ENCODE results near the gene EXOC3L4. TPM values are rescaled to one million over a fixed set of nuclear protein-coding genes. Genes with fewer than 3 reads are reported as not detected.
"Not testable (repeated sequence)": the region's sequence is repeated elsewhere in the genome, so short reads cannot be mapped to it uniquely, and the experiment has no call there.

Gene EXOC3L4
- polyA plus RNA-seq, 3 donors, result 1.7 to 4.5 (median 1.7) TPM

DNA sequence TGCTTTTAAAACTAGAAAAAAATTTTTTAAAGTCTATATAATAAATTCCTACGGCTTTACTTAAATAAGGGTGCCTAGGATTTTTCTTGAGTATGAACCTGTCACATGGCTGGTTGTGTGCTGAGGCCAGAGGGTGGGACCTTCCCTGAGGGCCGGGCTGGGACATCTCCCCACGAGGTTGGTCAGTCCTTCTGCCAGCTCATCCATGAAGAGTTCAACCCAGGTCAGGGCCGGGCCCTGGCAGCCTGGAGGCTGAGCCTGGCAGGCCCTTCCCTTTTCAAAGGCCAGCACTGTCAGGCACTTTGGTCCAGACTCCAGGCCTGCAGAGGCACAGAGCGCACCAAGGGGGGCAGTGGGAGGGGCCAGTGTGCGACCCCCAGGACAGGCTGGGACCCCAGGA is 60.5 kb downstream of the EXOC3L4 start:
- 31 to 51% (median 40%) methylated on average over 6 of the region's 6 CpGs for WGBS, 3 donors
- no peak overlapping the region for H3K27ac ChIP-seq (ENCODE audit: low read depth, low read length)

DNA sequence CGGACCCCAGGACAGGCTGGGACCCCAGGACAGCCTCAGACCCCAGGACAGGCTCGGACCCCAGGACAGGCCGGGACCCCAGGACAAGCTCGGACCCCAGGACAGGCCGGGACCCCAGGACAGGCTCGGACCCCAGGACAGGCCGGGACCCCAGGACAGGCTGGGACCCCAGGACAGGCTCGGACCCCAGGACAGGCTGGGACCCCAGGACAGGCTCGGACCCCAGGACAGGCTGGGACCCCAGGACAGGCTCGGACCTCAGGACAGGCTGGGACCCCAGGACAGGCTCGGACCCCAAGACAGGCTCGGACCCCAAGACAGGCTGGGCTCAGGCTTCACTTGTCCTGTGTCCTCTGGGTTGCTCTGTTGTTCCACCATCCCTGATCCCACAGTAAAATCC is 60.9 kb downstream of the EXOC3L4 start:
- WGBS, 3 donors, result 90 to 97% (median 94%) methylated on average over 11 to 12 of the region's 12 CpGs
- not testable (repeated sequence) for H3K27ac ChIP-seq (ENCODE audit: low read depth, low read length)

DNA sequence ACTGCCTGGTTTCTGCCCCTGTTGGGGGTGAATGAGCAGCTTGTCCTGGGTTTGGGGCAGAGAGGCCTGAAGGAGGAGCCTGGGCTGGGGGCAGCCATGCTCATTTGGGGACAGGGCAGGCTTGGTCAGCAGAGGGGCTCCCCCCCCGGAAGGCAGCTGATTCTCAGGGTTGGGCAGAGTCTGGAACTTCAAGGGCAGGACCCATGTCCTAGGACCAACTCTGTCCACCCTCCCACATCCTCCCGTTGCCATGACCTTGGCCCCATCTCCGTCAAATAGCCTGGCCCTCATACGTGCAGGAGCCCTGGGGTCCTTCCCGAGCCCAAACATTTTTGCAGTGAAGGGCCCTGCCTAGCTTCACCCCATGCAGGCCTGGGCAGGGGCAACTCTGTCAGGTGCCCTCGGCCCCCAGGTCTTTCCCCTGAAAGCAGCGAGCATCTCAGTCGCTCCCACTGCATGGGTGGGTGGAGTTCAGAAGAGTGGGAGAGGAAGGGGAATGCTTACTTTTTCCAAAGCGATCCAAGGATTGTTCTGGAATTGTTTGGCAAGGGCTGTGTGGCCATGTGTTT is 61.4 kb downstream of the EXOC3L4 start:
- H3K27ac ChIP-seq (ENCODE audit: low read depth, low read length), result no peak overlapping the region
- 80 to 87% (median 82%) methylated on average over 9 of the region's 9 CpGs for WGBS, 3 donors

DNA sequence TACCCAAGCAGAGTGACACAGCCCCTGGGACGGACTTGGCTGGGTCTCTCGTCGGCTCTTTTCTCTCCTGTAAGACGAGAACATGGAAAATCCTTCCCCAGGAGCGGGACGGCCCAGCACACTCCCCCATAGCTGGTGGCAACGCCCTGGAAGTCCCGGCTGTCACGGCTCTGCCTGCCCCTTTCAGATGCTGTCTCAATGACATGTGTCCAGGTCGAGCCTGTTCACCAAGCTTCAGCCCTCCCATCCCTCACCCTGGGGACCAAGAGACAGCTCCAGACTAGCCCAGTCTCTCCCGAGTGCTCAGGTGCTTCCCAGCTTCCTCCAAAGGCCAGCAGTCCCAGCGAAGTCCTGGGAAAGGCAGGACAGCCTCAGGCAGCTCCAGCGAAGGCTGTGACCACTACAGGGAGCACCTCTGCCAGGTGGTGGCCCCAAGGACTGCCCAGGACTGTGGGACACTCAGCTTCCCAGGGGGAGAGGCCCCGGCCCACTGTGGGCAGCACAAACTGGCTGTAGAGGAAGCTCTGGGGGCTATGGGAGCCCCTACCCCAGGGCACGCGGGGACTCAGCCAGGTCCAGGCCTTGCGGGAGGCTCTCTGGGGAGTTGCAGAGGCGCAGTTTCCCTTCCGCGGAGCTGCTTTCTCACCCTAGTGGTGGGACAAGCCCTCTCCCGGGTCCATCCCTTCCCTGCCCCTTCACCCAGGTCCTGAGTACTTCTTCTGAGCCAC is 62.3 kb downstream of the EXOC3L4 start:
- WGBS, 3 donors, result 59 to 84% (median 75%) methylated on average over 20 to 21 of the region's 21 CpGs
- H3K27ac ChIP-seq (ENCODE audit: low read depth, low read length), result no peak overlapping the region

DNA sequence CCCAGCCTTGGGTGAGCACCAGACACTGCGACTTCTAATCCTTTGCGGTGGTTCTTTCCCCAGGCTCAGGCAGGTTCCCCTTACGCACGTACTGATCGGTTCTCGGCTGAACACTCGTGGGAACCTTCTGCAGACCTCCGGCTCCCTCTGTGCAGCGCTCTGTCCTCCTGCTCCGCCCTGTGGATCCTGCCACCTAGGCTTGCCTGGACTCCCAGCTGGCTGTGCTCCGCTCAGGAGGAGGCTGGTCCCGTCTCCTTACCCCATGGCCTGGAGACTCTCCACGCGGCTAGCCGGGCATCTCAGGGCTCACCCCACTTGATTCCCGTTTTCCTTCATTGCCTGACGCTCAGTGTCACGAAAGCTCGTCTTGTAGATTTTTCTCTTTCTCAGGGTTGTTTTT is 63.4 kb downstream of the EXOC3L4 start:
- no peak overlapping the region for H3K27ac ChIP-seq (ENCODE audit: low read depth, low read length)
- WGBS, 3 donors, result 91 to 94% (median 93%) methylated on average over 19 of the region's 19 CpGs

DNA sequence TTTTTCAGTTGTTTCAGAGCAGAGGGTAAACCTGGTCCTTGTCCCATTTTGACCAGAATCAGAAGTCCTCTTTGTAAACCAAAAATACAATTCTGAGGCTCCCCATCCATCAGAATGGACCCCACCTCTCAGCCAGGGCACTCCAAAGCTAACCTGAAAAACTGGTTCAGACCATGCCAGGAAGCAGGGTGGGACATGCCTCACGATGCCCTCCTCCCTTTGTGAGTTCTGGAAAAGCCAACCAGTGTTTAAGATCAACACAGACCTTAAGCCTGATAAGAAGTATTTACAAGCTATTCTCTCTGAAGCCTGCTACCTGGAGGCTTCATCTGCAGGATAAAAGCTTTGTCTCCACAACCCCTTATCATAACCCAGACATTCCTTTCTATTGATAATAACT is 64.2 kb downstream of the EXOC3L4 start:
- H3K27ac ChIP-seq (ENCODE audit: low read depth, low read length), result no peak overlapping the region
- 25 to 58% (median 47%) methylated on average over 1 of the region's 1 CpG for WGBS, 3 donors

Other genes with a start within 250 kb of the EXOC3L4 start
- gene AMN, start 172.1 kb upstream of the EXOC3L4 start, polyA plus RNA-seq, result 10 to 100 TPM in 1 of 3 donors, 1 to 10 TPM in 2; 1.5 to 12.3 (median 2.0) TPM
- gene CDC42BPB, start 37.2 kb upstream of the EXOC3L4 start, polyA plus RNA-seq, result 10 to 100 TPM; 22.8 to 53.5 (median 39.0) TPM
- gene LBHD2, start 10.5 kb upstream of the EXOC3L4 start, polyA plus RNA-seq, result 1 to 10 TPM in 2 of 3 donors, under 1 TPM in 1; 0.09 to 3.6 (median 1.2) TPM
- 100 to 1,000 TPM in 2 of 3 donors, 10 to 100 TPM in 1; 24.6 to 405 (median 266) TPM for gene TNFAIP2, start 28.7 kb downstream of the EXOC3L4 start, polyA plus RNA-seq
- 100 to 1,000 TPM in 1 of 3 donors, 10 to 100 TPM in 2; 48.7 to 156 (median 99.1) TPM for gene EIF5, start 239.5 kb downstream of the EXOC3L4 start, polyA plus RNA-seq